Uterus (tissue), 2 donors: Measurements from ENCODE around the gene ERC2.

ENCODE experiments used
- CTCF ChIP-seq, 4 experiments: fragments of 200-600 bp in 2 of 4; fragments of 450-650 bp in 2 of 4; sonication (generic) in 2 of 4; IDR thresholded peaks; one replicate each; pipeline ENCODE4 v1.5.1; 2016 to 2019; ENCODE audit warnings: antibody characterized with exemption in 4 of 4, mild to moderate bottlenecking in 2 of 4, moderate library complexity in 1 of 4
- POLR2A ChIP-seq, 2 donors: fragments of 450-650 bp; IDR thresholded peaks; one replicate each; pipeline ENCODE4 v1.6.1; 2016; ENCODE audit warnings: antibody characterized with exemption in 2 of 2, mild to moderate bottlenecking in 1 of 2, moderate library complexity in 1 of 2

GRCh38 chr3:55605443-55606236 is 862.6 kb downstream of the ERC2 start:
- TF ChIP-seq POLR2A (IDR thresholded peaks at IDR 0.05) = no peak
- TF ChIP-seq CTCF (IDR thresholded peaks at IDR 0.05) = no peak
